Measurements from ENCODE around the gene CMTM1.

Gene CMTM1

GRCh38 chr16:66539623-66540469, 26.4 kb upstream of the CMTM1 start:
- no peak for DNase-seq

- DNase-seq = no peak
Measured at GRCh38 chr16:66541388-66542355, 24.6 kb upstream of the CMTM1 start.

GRCh38 chr16:66542396-66542795, 23.8 kb upstream of the CMTM1 start:
- DNase-seq = no peak

- no peak for DNase-seq
Measured at GRCh38 chr16:66543541-66543940, 22.7 kb upstream of the CMTM1 start.

- no peak for DNase-seq
Measured at GRCh38 chr16:66544016-66544757, 22.1 kb upstream of the CMTM1 start.

GRCh38 chr16:66547101-66547989, 18.9 kb upstream of the CMTM1 start:
- no peak for DNase-seq

- no peak for DNase-seq
Measured at GRCh38 chr16:66548068-66548467, 18.2 kb upstream of the CMTM1 start.

- no peak for DNase-seq
Measured at GRCh38 chr16:66548868-66549267, 17.4 kb upstream of the CMTM1 start.

GRCh38 chr16:66549284-66550131, 16.7 kb upstream of the CMTM1 start, which contains the start of gene TK2:
Gene TK2 (minus strand): TSS chr16:66550122. CDS start chr16:66550061, 61 bp downstream.
- DNase-seq = peak; percentile 90

GRCh38 chr16:66551348-66551759, 14.9 kb upstream of the CMTM1 start:
- no peak for DNase-seq

GRCh38 chr16:66551788-66552285, 14.4 kb upstream of the CMTM1 start:
- no peak for DNase-seq

- peak; percentile 94 for DNase-seq
Measured at GRCh38 chr16:66552286-66553177, 13.7 kb upstream of the CMTM1 start, which contains the start of gene CKLF. Gene CKLF (plus strand): TSS chr16:66552576. CDS start chr16:66552716, 140 bp downstream.

- DNase-seq = no peak
Measured at GRCh38 chr16:66553223-66553622, 13.0 kb upstream of the CMTM1 start.

GRCh38 chr16:66554021-66554420, 12.2 kb upstream of the CMTM1 start:
- DNase-seq = no peak

GRCh38 chr16:66554495-66554894, 11.7 kb upstream of the CMTM1 start:
- DNase-seq = no peak

GRCh38 chr16:66560107-66560506, 6.1 kb upstream of the CMTM1 start:
- no peak for DNase-seq

GRCh38 chr16:66561381-66562080, 4.7 kb upstream of the CMTM1 start:
- no peak for DNase-seq

- DNase-seq = no peak
Measured at GRCh38 chr16:66562409-66562808, 3.8 kb upstream of the CMTM1 start.

- no peak for DNase-seq
Measured at GRCh38 chr16:66562986-66563385, 3.3 kb upstream of the CMTM1 start.

Data from right forelimb (tissue), 1 donor.